PFSK-1 (cell line): Measurements from ENCODE around the gene PAQR5.

ENCODE experiments used
- FOXP2 ChIP-seq: optimal IDR thresholded peaks from 2 replicates; pipeline ENCODE3; 2011; ENCODE audit warnings: borderline replicate concordance, control low read depth, inconsistent platforms; ENCODE audit not compliant: insufficient read depth; ENCODE audit errors: extremely low read length, extremely low read depth
- POLR2AphosphoS5 ChIP-seq: IDR thresholded peaks from 2 replicates; pipeline ENCODE4 v1.6.1; 2012; ENCODE audit warnings: low read depth, mild to moderate bottlenecking, control low read depth, low read length, moderate library complexity
- SIN3A ChIP-seq: IDR thresholded peaks from 2 replicates; pipeline ENCODE4 v1.6.1; 2012; ENCODE audit warnings: mild to moderate bottlenecking, low read length, moderate library complexity, borderline replicate concordance; ENCODE audit not compliant: insufficient read depth
- TAF1 ChIP-seq: IDR thresholded peaks from 2 replicates; pipeline ENCODE4 v1.6.1; 2012; ENCODE audit warnings: low read length, control low read depth, borderline replicate concordance; ENCODE audit not compliant: insufficient read depth
- TF ChIP-seq, protein P1 (sequence below), 2 experiments: IDR thresholded peaks; 2 replicates each; pipeline versions ENCODE4 v1.6.1 to v1.8.0; 2011 to 2012; ENCODE audit warnings: low read depth in 2 of 2, low read length in 2 of 2, control low read depth in 1 of 2, inconsistent platforms in 1 of 2, mild to moderate bottlenecking in 1 of 2, moderate library complexity in 1 of 2; ENCODE audit not compliant: insufficient read depth in 1 of 2

Gene PAQR5

GRCh38 chr15:69367236-69367635, 68.5 kb downstream of the PAQR5 start:
- TF ChIP-seq SIN3A: no peak
- no peak for TF ChIP-seq TAF1
- TF ChIP-seq, protein P1, sequence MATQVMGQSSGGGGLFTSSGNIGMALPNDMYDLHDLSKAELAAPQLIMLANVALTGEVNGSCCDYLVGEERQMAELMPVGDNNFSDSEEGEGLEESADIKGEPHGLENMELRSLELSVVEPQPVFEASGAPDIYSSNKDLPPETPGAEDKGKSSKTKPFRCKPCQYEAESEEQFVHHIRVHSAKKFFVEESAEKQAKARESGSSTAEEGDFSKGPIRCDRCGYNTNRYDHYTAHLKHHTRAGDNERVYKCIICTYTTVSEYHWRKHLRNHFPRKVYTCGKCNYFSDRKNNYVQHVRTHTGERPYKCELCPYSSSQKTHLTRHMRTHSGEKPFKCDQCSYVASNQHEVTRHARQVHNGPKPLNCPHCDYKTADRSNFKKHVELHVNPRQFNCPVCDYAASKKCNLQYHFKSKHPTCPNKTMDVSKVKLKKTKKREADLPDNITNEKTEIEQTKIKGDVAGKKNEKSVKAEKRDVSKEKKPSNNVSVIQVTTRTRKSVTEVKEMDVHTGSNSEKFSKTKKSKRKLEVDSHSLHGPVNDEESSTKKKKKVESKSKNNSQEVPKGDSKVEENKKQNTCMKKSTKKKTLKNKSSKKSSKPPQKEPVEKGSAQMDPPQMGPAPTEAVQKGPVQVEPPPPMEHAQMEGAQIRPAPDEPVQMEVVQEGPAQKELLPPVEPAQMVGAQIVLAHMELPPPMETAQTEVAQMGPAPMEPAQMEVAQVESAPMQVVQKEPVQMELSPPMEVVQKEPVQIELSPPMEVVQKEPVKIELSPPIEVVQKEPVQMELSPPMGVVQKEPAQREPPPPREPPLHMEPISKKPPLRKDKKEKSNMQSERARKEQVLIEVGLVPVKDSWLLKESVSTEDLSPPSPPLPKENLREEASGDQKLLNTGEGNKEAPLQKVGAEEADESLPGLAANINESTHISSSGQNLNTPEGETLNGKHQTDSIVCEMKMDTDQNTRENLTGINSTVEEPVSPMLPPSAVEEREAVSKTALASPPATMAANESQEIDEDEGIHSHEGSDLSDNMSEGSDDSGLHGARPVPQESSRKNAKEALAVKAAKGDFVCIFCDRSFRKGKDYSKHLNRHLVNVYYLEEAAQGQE (IDR thresholded peaks at IDR 0.05; ENCODE audit: insufficient read depth in 1 of 2, low read depth in 2 of 2, low read length in 2 of 2): no peak

GRCh38 chr15:69369631-69370030, 70.9 kb downstream of the PAQR5 start:
- TF ChIP-seq FOXP2: no peak
- TF ChIP-seq TAF1: no peak
- TF ChIP-seq, protein P1 (IDR thresholded peaks at IDR 0.05; ENCODE audit: insufficient read depth in 1 of 2, low read depth in 2 of 2, low read length in 2 of 2): no peak
- TF ChIP-seq SIN3A: no peak
- no peak for TF ChIP-seq POLR2AphosphoS5

- TF ChIP-seq, protein P1 (IDR thresholded peaks at IDR 0.05; ENCODE audit: insufficient read depth in 1 of 2, low read depth in 2 of 2, low read length in 2 of 2): no peak
- TF ChIP-seq SIN3A (no peak), TAF1 (no peak), POLR2AphosphoS5 (no peak), FOXP2 (no peak)
These were observed 74.7 kb downstream of the PAQR5 start for GRCh38 chr15:69373406-69373805.

DNA sequence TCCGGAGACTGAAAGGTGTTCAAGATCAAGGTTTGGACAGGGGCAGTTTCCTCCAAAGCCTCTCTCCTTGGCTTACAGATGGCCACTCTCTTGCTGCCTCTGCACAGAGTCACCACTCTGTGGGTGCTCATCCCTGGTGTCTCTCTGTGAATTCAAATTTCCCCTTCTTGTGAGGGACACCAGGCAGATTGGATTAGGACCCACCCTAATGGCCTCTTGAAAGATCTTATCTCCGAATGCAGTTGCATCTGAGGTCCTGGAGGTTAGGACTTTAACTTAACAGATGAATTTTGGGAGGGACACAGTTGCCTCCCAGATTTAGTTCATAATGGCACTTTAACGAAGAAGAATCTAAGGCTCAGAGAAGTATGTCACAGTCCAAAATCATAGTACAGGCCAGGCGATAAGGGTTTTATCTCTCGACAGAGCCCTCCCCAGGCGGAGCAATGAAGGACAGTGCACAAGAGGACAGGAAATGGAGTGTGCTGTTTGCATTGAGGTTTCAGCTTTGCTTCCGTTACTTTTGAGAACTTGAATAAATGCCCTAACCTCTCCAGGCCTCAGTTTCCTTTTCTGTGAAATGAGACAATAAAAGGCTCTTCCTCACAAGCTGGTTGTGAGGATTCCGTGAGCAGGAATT, 76.6 kb downstream of the PAQR5 start:
- TF ChIP-seq, protein P1 (IDR thresholded peaks at IDR 0.05; ENCODE audit: insufficient read depth in 1 of 2, low read depth in 2 of 2, low read length in 2 of 2): no peak
- TF ChIP-seq SIN3A (no peak), POLR2AphosphoS5 (no peak), TAF1 (no peak)

DNA sequence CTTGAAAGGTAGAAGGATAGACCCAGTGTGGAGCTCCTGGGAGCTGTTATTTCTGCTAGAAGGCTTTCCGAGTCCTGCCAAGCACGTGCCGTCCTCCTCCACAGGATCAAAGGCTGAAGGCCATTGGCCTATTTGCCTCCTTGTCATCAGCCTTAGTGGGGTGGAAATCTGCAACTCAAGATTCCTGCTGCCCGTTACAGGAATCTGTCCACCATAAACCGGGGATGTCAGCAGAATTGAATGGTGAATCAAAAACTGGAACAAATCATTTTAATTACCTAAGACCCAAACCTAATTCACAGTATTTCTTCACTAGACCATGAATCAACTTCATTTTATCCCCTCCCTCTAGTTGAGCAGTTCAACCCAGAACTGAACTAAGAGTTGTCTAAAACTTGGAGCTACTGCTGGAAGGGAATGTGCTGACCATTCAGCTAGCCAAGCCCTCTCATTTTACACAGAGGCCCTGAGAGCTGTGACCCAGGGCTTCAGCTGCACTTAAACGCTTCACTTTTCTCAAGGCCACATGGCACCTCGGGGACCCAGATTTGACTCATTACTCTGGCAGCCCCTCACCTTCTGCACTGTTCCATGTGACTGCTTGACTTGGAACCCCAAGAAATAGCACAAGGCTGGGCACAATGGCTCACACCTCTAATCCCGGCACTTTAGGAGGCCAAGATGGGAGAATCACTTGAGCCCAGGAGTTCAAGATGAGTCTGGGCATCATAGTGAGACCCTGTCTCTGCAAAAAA, 78.7 kb downstream of the PAQR5 start:
- TF ChIP-seq TAF1 (no peak), FOXP2 (no peak), SIN3A (no peak), POLR2AphosphoS5 (no peak)
- TF ChIP-seq, protein P1 (IDR thresholded peaks at IDR 0.05; ENCODE audit: insufficient read depth in 1 of 2, low read depth in 2 of 2, low read length in 2 of 2): no peak
